ENCODE data around the gene XPO1.

DNA sequence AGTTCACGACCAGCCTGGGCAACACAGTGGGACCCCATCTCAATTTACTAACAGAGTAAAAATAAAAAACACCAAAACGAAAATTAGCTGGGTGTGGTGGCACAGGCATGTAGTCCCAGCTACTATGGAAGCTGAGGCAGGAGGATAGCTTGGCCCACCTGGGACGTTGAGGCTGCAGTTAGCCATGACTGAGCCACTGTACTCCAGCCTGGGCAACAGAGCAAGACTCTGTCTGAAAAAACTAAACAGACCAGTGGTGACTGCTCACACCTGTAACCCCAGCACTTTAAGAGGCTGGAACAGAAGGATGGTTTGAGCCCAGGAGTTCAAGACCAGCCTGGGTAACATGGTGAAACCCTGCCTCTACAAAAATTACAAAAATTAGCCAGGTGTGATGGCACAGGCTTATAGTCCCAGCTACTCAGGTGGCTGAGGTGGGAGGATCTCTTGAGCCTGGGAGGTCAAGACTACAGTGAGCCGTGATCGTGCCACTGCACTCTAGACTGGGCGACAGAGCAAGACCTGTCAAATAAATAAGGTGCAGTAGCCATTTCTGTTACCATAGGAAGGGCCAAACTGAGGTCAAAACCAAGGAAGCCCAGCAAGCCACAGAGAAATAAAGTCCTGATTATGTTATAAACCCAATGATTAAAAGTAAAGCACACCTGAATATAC is 81.3 kb downstream of the XPO1 start:
- no peak for TF ChIP-seq SMC3 (IDR thresholded peaks at IDR 0.05; ENCODE audit: low read depth, low read length)
- TF ChIP-seq, protein P1, sequence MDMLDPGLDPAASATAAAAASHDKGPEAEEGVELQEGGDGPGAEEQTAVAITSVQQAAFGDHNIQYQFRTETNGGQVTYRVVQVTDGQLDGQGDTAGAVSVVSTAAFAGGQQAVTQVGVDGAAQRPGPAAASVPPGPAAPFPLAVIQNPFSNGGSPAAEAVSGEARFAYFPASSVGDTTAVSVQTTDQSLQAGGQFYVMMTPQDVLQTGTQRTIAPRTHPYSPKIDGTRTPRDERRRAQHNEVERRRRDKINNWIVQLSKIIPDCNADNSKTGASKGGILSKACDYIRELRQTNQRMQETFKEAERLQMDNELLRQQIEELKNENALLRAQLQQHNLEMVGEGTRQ (IDR thresholded peaks at IDR 0.05; ENCODE audit: low read depth, low read length), result no peak
- TF ChIP-seq, protein P2, sequence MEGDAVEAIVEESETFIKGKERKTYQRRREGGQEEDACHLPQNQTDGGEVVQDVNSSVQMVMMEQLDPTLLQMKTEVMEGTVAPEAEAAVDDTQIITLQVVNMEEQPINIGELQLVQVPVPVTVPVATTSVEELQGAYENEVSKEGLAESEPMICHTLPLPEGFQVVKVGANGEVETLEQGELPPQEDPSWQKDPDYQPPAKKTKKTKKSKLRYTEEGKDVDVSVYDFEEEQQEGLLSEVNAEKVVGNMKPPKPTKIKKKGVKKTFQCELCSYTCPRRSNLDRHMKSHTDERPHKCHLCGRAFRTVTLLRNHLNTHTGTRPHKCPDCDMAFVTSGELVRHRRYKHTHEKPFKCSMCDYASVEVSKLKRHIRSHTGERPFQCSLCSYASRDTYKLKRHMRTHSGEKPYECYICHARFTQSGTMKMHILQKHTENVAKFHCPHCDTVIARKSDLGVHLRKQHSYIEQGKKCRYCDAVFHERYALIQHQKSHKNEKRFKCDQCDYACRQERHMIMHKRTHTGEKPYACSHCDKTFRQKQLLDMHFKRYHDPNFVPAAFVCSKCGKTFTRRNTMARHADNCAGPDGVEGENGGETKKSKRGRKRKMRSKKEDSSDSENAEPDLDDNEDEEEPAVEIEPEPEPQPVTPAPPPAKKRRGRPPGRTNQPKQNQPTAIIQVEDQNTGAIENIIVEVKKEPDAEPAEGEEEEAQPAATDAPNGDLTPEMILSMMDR (conservative IDR thresholded peaks at IDR 0.05; ENCODE audit: low read depth, low read length), result no peak
- no peak for TF ChIP-seq RAD21 (IDR thresholded peaks at IDR 0.05; ENCODE audit: low read length)
- no peak for TF ChIP-seq FOS (IDR thresholded peaks at IDR 0.05; ENCODE audit: low read depth, low read length)
- no peak for TF ChIP-seq CEBPB (IDR thresholded peaks at IDR 0.05; ENCODE audit: low read depth, low read length)
- TF ChIP-seq RFX5 (IDR thresholded peaks at IDR 0.05; ENCODE audit: low read depth, low read length), result no peak
- TF ChIP-seq POLR2A (IDR thresholded peaks at IDR 0.05; ENCODE audit: low read depth, low read length), result no peak
